Gastrocnemius medialis (tissue), 4 donors: ENCODE results near the gene ARHGAP10.

Source experiments
- POLR2A ChIP-seq, 2 donors: fragments of 450-650 bp; IDR thresholded peaks; one replicate each; pipeline ENCODE4 v1.6.1; 2017; ENCODE audit warnings: antibody characterized with exemption in 2 of 2, mild to moderate bottlenecking in 2 of 2, moderate library complexity in 2 of 2
- TF ChIP-seq, protein P1 (sequence below), 5 experiments: fragments of 450-650 bp in 3 of 5; fragments of 200-600 bp in 2 of 5; sonication (generic) in 2 of 5; IDR thresholded peaks in 4 of 5; conservative IDR thresholded peaks in 1 of 5; 1 replicate in 4 of 5; 2 replicates in 1 of 5; pipeline ENCODE4 v1.5.1; 2016 to 2019; ENCODE audit warnings: antibody characterized with exemption in 5 of 5, mild to moderate bottlenecking in 3 of 5, moderate library complexity in 3 of 5

GRCh38 chr4:148071009-148071408 lies 339.1 kb downstream of the ARHGAP10 start:
- TF ChIP-seq, protein P1, sequence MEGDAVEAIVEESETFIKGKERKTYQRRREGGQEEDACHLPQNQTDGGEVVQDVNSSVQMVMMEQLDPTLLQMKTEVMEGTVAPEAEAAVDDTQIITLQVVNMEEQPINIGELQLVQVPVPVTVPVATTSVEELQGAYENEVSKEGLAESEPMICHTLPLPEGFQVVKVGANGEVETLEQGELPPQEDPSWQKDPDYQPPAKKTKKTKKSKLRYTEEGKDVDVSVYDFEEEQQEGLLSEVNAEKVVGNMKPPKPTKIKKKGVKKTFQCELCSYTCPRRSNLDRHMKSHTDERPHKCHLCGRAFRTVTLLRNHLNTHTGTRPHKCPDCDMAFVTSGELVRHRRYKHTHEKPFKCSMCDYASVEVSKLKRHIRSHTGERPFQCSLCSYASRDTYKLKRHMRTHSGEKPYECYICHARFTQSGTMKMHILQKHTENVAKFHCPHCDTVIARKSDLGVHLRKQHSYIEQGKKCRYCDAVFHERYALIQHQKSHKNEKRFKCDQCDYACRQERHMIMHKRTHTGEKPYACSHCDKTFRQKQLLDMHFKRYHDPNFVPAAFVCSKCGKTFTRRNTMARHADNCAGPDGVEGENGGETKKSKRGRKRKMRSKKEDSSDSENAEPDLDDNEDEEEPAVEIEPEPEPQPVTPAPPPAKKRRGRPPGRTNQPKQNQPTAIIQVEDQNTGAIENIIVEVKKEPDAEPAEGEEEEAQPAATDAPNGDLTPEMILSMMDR (IDR thresholded peaks at IDR 0.05 in 4 of 5, conservative IDR thresholded peaks at IDR 0.05 in 1 of 5) = no peak
- TF ChIP-seq POLR2A (IDR thresholded peaks at IDR 0.05) = no peak
